Adrenal gland (tissue), 12 donors: ENCODE results near the gene TEAD1. TPM values are rescaled to one million over a fixed set of nuclear protein-coding genes. Genes with fewer than 3 reads are reported as not detected.

Source experiments
- DNase-seq, 7 donors: peaks; one replicate each; pipeline ENCODE4 v3.0.0-alpha.2; 2019 to 2020
- H3K27ac ChIP-seq, 5 donors: fragments of 200-600 bp; sonication (generic) in 4 of 5; 1 replicate in 3 of 5; 2 replicates in 2 of 5; pipeline versions ENCODE4 v1.5.1 to v1.8.0; 2016 to 2020; ENCODE audit warnings: mild to moderate bottlenecking in 1 of 5
- H3K27me3 ChIP-seq: fragments of 200-600 bp; 2 replicates; pipeline ENCODE4 v1.8.0; 2021
- H3K36me3 ChIP-seq, 2 donors: fragments of 200-600 bp; replicated peaks in 1 of 2; 1 replicate in 1 of 2; 2 replicates in 1 of 2; pipeline versions ENCODE4 v1.5.1 to v1.8.0; 2018 to 2022
- H3K4me1 ChIP-seq, 2 donors: fragments of 200-600 bp; replicated peaks in 1 of 2; 1 replicate in 1 of 2; 2 replicates in 1 of 2; pipeline versions ENCODE4 v1.5.1 to v1.8.0; 2018 to 2021
- H3K4me3 ChIP-seq, 4 donors: fragments of 200-600 bp; sonication (generic) in 3 of 4; one replicate each; pipeline ENCODE4 v1.5.1; 2016 to 2018
- H3K9me3 ChIP-seq, 3 donors: fragments of 200-600 bp; sonication (generic) in 1 of 3; replicated peaks in 1 of 3; 1 replicate in 2 of 3; 2 replicates in 1 of 3; pipeline versions ENCODE4 v1.5.1 to v1.8.0; 2016 to 2021
- CTCF ChIP-seq, 6 experiments: fragments of 450-650 bp in 4 of 6; fragments of 200-600 bp in 2 of 6; sonication (generic) in 1 of 6; IDR thresholded peaks; 1 replicate in 5 of 6; 2 replicates in 1 of 6; pipeline versions ENCODE4 v1.5.1 to v1.8.0; 2016 to 2021; ENCODE audit warnings: antibody characterized with exemption in 6 of 6, mild to moderate bottlenecking in 2 of 6, moderate library complexity in 1 of 6
- POLR2A ChIP-seq, 2 donors: fragments of 450-650 bp; IDR thresholded peaks; one replicate each; pipeline ENCODE4 v1.6.1; 2017; ENCODE audit warnings: antibody characterized with exemption in 2 of 2, mild to moderate bottlenecking in 2 of 2, moderate library complexity in 1 of 2
- WGBS, 4 donors: extraction: QIAGEN DNeasy Blood & Tissue Kit in 2 of 4; methylation state at CpG; one replicate each; pipeline versions ENCODE4 v1.1.5 to v1.1.7; 2013 to 2017; 5-methylcytosine and 5-hydroxymethylcytosine counted together
- intact Hi-C, 2 donors: fragments of 100-400 bp; cut with DNase I; formaldehyde crosslinking; loops; one replicate each; pipeline versions ENCODE4 v1.14.1 to v1.15.0; 2022 to 2023
- polyA plus RNA-seq, 3 donors: library from polyadenylated mRNA; stranded (reverse); fragments of 200-250 nt in 2 of 3; fragments of 350-450 nt in 1 of 3; fragmentation: Illumina TruSeq in 1 of 3; extraction: RNeasy Lipid Tissue Mini Kit (QIAGEN cat#74804) in 1 of 3; gene quantifications; one replicate each; pipeline ENCODE4 v1.2.3, GENCODE V29; 2013 to 2014
- total RNA-seq, 9 donors: library from RNA; depleted of rRNA in 4 of 9; stranded (reverse); fragments of >200 nt in 4 of 9; fragments of 120-200 nt in 1 of 9; fragmentation: NEBNext Ultra II Directional in 1 of 9; extraction: Animal tissue kit (Norgen Biotek cat#: 25700) in 1 of 9; gene quantifications; one replicate each; pipeline versions ENCODE4 v1.1.0 to v1.2.4, GENCODE V29; 2013 to 2023
- donor health status: healthy with polysubstance abuse.
- donor health status: Bipolar disorder and iron deficiency.
- donor health status: DM: yes; HTN: yes; CAD: no.
- donor health status: DM: no; HTN: no; CAD: no.
- donor health status: DM: no; HTN: no; CAD: no.
- donor health status: DM: yes; HTN: yes; CAD: no.

Gene TEAD1
- total and polyA plus RNA-seq, 12 donors, result 3.9 to 49.9 (median 35.1) TPM

- Histone ChIP-seq H3K4me3 (no peak overlapping the region), H3K36me3 (no peaks in the 10 kb centered on the region), H3K27ac (no peak overlapping the region), H3K9me3 (no peaks in the 10 kb centered on the region), H3K4me1 (no peaks in the 10 kb centered on the region), H3K27me3 (no peaks in the 10 kb centered on the region)
- DNase-seq, result no peak
- intact Hi-C loops, result no loop called here
- WGBS, 4 donors, result 82 to 88% (median 86%) methylated on average over 3 of the region's 3 CpGs
- TF ChIP-seq POLR2A (IDR thresholded peaks at IDR 0.05), result no peak
- TF ChIP-seq CTCF (IDR thresholded peaks at IDR 0.05), result no peak
Observed at GRCh38 chr11:12944889-12945288, 270.7 kb downstream of the TEAD1 start.

- no peak for TF ChIP-seq POLR2A (IDR thresholded peaks at IDR 0.05)
- no peak for TF ChIP-seq CTCF (IDR thresholded peaks at IDR 0.05)
- H3K36me3 ChIP-seq, result no peaks in the 10 kb centered on the region
- no peaks in the 10 kb centered on the region for H3K27me3 ChIP-seq
- H3K4me3 ChIP-seq, result no peak overlapping the region
- intact Hi-C loops, result no loop called here
- no peaks in the 10 kb centered on the region for H3K4me1 ChIP-seq
- no peak for DNase-seq
- no peak overlapping the region for H3K27ac ChIP-seq
- 74 to 89% (median 84%) methylated on average over 1 of the region's 1 CpG for WGBS, 4 donors
- no peaks in the 10 kb centered on the region for H3K9me3 ChIP-seq
Observed at GRCh38 chr11:12949453-12949852, 275.2 kb downstream of the TEAD1 start.

- WGBS, 4 donors, result 84 to 100% (median 94%) methylated on average over 1 of the region's 1 CpG
- intact Hi-C loops, result no loop called here
- Histone ChIP-seq H3K36me3 (no peaks in the 10 kb centered on the region), H3K4me1 (no peaks in the 10 kb centered on the region), H3K27me3 (no peaks in the 10 kb centered on the region), H3K9me3 (no peaks in the 10 kb centered on the region), H3K4me3 (no peak overlapping the region), H3K27ac (no peak overlapping the region)
- DNase-seq, result no peak
- no peak for TF ChIP-seq POLR2A (IDR thresholded peaks at IDR 0.05)
- TF ChIP-seq CTCF (IDR thresholded peaks at IDR 0.05), result no peak
Observed at GRCh38 chr11:12950670-12951069, 276.4 kb downstream of the TEAD1 start.

- Histone ChIP-seq H3K4me1 (no peaks in the 10 kb centered on the region), H3K27me3 (no peaks in the 10 kb centered on the region), H3K27ac (no peak overlapping the region), H3K36me3 (no peaks in the 10 kb centered on the region), H3K9me3 (no peaks in the 10 kb centered on the region), H3K4me3 (no peak overlapping the region)
- DNase-seq, result no peak
- WGBS, 4 donors, result 94 to 100% (median 96%) methylated on average over 1 of the region's 1 CpG
- no peak for TF ChIP-seq POLR2A (IDR thresholded peaks at IDR 0.05)
- TF ChIP-seq CTCF (IDR thresholded peaks at IDR 0.05), result no peak
- intact Hi-C loops, result no loop called here
Observed at GRCh38 chr11:12951376-12951775, 277.2 kb downstream of the TEAD1 start.
